ENCODE data around the gene RUNX3.
A peak's percentile ranks its signal among the peaks of the same experiment; 100 is the strongest.
"Not testable (repeated sequence)": the region's sequence is repeated elsewhere in the genome, so short reads cannot be mapped to it uniquely, and the experiment has no call there.

The RUNX3 gene

DNA sequence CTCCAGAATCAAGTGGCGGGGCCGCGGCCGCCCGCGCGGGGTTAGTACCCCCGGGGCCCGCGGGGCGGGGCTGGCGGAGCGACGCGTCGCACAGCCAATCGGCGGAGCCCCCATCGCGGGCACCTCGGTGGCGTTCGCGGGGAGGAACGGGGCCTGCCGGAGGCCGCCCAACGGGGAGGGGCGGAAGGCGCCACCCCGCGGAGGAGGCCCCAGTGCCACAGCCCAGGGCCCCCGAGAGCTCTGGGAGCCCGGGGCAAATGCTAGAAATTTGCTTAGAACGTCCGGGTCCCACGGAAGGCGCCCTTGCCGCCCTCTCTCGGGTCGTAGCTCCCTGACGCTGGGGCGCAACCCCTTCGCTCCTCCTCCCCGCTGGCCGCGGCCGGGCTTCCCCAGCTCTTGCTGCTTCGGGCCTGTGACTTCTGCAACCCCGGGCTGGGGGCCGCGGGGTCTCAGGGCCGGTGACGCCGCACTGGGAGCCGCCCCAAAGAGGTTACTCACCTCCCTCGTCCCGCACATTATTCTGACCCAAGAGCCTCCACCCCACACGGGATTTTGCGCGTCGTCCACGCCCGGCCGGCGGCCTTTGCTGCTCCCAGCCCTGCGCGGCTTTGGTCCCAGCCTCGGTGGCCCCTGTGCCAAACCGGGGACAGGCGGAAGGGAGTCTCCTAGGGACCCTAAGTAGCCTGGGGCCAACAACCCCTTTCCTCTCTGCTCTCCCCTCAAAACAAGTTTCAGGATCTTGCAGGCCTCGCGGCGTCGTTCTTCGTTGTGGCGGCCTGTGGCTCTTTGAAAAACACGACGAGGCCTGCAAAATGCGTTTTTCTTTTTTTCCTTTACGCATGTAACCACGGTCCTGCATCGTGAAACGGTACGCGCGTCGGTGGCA is at the start of gene RUNX3:
Gene RUNX3 (minus strand): TSS at position 17 of the 886 bp plus-strand sequence. CDS start 408 bp downstream, outside the sequence.
- peak; percentile 87 for DNase-seq (ENCODE audit: low read depth, low spot score)

DNA sequence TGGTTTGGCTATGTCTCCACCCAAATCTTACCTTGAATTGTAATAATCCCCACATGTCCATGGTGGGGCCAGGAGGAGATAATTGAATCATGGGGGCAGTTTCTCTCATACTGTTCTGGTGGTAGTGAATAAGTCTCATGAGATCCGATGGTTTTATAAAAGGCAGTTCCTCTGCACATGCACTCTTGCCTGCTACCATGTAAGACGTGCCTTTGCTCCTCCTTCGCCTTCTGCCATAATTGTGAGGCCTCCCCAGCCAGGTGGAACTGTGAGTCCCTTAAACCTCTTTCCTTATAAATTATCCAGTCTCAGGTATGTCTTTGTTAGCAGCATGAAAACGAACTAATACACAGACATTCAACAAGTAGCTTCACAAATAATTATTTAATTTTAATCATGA is 49.2 kb upstream of the RUNX3 start:
- DNase-seq (ENCODE audit: low read depth, low spot score), result not testable (repeated sequence)

DNA sequence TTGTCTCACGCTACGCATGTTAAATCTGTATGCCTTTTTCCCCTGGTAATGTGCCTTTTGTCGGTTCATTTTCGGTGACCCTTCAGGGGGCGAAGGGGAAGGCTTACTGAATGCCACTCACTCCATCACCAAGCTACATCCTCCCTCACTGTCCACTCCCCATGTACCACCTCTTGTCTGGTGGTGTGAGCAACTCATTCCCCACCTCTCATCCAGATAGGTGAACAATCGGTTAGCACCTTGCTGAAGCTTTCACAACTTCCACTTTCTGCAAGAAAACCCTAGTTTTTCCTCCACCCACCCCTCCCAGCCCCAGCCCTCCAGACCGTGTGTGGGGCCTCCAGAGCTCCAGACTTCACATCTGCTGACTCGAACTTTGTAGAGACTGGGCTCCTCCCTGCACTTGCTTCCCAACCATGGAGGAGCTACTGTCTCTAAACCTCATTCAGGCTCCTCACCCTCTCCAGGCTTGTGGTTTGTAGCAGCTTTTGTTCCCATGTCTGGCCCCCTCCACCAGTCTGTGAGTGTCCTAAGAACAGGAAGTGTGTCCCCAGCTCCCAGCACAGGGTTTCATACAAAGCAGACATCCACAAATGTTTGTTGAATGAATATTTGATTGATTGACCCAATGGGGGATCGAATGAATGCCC is 48.4 kb upstream of the RUNX3 start:
- no peak for DNase-seq (ENCODE audit: low read depth, low spot score)

DNA sequence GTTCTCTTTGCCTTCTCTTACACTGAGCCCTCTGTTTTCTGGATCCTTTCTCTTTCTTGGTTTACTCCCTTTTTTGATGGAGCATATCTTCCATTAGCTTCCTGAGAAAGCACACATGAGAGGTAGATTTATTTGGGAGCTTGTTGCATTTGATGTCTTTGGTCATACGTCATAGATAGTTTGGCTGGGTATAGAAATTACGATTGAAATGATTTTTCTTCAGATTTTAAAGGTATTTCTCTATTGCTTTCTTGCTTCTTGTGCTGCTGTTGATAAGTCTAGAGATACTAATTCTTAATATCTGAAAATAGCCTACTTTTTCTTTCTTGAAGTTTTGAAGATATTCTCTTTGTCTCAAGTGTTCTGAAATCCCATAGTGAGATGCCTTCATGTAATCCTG is 45.3 kb upstream of the RUNX3 start:
- no peak for DNase-seq (ENCODE audit: low read depth, low spot score)

DNA sequence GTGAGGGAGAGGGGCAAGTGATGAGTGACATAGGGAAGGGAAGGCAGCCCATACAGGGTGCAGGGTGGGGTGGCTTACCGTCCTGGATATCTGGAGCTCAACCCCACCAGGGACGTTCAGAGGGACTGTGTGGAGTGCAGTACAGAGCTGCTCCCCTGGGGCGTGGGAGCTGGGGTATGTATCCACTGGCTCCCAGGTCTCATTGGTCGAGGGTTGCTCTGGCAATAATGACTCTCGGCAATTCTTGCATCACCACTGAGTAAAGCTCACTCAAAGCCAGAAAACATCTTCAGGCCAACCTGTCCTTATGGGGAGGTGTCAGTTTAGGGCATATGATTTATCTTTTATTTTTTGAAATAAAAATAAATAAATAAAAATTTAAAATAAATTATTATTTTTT is 43.2 kb upstream of the RUNX3 start:
- DNase-seq (ENCODE audit: low read depth, low spot score), result no peak

DNA sequence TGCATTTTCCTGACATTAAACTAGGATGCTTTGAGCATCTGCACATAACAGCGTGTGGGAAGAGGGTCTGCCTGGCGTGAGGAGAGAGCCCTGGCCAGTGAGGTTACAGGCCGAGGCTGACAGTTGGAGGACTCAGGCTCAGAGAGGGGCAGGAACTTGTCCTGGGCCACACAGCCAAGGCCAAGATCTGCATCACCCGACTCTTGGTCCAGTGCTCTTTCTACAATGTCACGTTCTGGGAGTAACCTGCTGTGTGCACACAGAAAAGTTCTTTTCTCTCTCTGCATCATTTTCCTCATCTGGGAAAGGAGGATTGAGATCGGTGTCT is 42.8 kb upstream of the RUNX3 start:
- no peak for DNase-seq (ENCODE audit: low read depth, low spot score)

DNA sequence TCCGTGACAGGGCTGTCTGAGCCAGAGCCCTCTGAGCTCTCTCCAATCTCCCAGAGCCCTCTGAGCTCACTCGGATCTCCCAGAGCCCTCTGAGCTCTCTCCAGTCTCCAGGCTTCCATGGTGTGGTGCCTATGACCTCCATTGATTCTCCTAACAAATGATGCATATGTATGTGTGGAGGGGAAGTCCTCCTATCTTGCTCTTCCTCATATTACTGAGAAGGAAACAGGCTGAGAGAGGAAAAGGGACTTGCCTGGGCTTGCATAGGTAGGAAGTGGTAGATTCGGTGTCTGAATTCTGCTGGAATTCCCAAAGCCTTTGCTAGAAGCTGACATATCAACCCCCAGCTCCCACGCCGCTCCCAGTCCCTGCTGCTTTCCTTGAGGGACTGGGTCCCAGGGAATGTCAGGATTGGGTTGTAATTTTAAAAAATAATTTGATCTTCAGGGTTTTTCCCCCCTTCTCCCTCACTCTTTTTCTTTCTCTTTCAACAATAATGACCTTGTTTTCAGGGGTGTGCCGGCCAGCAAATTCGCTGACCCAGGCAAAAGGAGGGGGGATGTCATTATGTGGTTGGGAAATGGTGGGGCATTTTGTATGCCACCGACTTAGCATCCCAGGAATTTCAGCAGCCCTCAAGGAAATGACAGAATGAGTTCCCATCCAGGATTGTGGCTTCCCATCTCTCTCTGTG is 42.3 kb upstream of the RUNX3 start:
- DNase-seq (ENCODE audit: low read depth, low spot score), result no peak

DNA sequence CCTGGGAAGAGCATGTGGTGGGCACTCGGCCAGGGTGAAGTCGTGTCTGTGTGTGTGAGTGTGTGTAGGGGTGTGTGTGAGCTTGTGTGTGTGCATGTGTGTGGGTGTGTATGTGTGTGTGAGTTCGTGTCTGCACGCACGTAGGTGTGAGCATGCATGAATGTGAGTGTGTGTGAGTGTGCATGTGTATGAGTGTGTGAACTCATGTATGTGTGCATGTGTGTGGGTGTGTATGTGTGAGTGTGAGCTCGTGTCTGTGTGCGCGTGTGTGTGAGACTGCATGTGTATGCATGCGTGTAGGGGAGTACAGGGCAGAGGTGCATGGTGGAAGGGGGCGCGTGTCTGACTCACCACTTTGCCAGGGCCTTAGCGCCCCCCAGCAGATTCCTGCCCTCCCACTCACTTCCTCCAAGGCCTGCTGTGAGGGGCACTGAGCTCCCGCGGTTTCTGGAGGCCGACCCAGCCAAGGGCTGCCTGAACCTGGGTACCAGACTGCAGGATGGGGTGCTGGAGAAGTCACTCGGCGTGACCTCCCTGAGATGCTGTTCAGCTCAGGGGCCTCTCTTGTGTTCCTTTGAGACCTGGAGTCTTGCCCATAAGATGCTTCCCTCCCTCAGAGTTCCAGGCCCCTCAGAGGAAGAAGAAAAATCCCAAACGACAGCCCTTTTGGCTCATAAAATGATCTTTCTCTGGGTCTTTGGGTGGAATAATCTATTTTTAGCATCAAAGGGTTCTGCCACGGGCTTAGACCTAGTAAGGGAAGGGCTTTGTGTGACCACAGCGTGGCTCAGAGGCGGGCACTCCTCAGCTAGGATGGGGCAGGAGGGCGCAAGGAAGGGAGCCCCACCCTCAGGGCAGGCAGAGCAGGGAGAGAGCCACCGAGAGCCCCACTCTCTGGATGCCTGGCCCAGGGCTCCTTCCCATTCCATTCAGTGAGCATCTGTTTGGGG is 41.1 kb upstream of the RUNX3 start:
- no peak for DNase-seq (ENCODE audit: low read depth, low spot score)

DNA sequence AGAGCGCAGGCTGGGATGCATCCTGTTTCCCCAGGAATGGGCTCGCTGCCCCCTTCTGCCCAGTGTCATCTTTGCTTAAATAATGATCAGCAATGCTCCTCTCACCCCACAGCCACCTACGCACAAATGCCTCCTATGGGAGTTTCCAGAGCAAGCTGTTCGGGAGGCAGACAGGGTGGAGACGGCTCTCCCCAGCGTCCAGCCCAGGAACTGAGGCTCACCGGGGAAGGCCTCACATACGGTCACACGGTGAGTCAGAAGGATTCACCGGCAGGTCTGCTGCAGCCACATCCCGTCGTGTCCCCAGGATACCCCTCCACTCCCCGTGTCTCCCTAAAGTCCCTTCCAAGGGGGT is 40.3 kb upstream of the RUNX3 start:
- no peak for DNase-seq (ENCODE audit: low read depth, low spot score)

DNA sequence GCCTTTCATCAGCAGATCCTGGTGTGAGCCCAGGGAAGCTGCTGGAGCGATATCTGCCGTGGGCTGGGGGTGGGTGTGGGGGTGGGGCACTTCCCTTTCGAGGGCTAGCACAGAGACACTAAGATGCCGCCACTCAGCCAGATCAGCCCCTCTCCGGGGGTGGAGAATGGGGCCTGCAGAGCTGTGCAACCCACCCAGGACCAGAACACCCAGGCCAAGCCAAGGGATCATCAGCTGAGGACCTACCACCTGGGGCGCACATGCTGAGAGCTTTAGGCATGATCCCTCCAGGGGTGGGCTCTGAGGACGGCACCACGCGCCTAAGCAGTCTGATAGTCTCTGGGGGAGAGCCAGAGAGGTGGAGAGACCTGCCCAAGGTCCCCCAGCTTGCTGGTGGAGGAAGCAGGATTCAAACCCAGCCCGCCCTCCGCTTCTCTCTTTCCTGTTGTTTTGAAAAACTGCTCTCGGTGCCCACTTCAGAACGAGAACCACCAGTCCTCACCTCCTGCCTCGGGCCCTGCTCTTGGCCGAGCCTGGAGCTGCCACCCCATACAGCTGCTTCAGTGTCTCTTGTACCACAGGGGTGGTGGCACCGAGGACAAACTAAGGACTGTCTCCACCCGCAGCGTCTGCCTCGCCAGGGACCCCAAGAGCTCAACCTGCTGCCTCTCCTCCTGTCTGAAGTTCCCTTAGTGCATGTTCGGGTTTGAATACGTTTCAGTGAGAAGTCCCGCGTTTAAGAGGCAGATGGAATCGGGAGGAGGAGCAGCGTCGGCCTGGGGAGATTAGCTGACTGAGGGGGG is 39.7 kb upstream of the RUNX3 start:
- no peak for DNase-seq (ENCODE audit: low read depth, low spot score)

DNA sequence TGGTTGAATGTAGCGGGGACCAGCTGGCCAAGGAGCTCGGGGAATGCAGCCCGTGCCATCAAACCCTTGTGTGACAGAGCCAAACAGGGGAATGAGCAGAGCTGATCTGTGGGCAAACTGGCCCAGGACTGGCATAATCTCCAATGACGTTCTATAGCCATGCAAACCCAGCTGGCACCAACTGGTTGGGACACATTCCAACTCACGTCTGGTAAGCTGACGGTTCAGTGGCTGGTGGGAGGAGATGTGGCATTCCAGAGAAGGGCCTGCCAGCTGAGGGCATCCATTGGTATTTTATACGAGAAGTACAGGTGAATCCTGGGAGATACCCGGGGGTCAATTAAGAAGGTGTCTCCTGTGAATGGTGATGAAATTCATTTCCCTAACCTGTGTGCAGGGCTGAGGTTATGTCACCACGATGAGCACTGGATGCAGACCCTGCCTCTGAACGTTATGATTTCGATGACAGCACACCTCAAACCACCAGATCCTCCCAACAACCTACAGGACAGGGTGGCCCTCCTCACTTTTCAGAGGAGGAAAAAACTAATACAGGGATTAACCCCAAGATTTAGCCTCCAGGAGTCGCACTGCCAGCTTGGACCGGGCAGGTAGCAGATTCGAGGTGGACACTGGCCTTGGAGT is 39.0 kb upstream of the RUNX3 start:
- no peak for DNase-seq (ENCODE audit: low read depth, low spot score)

DNA sequence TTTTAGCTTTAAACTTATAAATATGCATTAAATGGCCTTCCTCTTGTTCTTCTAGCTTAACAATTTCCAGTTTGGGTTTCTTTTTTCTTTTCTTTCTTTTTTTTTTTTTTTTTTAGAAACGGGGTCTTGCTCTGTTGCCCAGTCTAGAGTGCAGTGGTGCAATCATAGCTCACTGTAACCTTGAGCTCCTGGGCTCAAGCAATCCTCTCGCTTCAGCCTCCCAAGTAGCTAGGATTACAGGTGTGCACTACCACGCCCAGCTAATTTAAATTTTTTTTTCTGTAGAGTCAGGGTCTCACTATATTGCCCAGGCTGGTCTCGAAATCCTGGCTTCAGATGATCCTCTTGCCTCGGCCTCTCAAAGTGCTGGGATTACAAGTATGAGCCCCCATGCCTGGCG is 37.9 kb upstream of the RUNX3 start:
- DNase-seq (ENCODE audit: low read depth, low spot score), result no peak

DNA sequence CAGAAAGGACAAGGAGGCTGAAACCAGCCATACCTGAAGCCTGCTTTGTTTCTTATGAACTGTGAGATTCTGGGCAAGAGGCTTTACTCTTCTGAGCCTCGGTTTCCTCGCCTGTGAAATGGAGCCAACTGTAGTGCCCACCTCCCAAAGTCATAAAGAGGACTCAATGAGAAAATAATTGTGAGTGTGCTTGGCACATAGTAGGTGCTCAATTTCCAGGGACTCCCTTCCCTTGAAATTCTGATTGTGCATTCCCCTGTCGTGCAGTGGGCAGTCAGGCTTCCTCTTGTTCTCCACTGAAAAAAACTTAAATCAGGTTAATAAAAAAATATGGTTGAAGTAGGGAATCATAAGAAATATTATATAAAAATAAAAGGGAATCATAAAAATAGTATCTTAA is 37.5 kb upstream of the RUNX3 start:
- no peak for DNase-seq (ENCODE audit: low read depth, low spot score)

DNA sequence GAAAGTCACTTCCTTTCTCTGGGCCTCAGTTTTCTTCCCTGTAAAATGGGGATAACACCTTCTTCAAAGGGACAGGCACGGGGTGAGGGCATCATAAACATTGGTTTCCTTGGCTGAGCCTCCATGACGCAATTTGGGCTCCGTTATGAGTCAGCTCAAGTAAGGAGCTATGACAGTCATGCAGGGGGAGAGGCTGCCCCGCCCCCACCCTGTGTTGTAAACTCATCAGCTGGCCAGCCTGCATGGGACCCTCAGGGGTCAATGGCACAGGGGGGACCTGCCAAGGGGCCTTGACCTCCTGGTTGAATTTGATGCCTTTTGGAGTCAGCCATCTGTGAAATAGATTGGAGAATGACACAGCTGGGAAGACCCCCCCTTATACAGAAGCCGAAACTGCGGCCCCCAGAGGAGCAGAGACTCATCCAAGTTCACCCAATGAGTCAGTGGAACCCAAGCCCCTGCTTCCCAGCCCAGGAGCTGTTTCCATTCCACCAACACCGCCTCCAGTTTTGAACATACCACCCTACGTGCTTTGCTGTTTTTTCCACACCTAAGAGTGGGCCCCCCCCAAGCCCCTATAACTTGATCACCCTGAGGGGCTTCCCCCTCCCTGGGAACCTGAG is 36.8 kb upstream of the RUNX3 start:
- peak; percentile 41 for DNase-seq (ENCODE audit: low read depth, low spot score)

DNA sequence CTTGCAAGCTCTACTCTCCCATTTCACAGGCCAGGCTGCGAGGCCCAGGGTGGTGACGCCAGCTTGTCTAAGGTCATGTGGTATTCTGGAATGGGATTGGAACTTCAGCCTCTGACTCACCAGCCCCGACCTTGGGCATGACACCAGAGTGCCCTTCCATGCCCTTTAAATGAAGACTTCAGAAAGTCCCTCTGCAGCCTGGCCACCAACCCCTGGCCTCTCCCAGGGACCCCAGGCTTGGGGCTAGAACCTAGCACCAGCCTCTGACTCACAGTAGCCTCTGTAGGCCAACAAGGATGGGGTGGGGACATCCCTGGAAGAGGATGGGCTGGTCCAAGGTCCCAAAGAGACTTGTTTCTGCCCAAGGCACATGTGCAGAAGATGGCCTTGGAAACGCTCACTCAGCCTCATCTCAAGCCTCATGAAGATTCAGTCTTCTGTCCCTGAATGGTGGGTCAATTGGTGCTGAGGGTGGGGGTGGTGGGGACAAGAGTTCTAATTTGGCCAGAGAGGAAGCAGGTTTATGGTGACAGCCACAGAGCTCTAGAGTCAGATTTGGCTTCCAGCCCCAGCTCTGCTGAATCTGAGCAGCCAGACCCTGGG is 36.1 kb upstream of the RUNX3 start:
- DNase-seq (ENCODE audit: low read depth, low spot score), result no peak

DNA sequence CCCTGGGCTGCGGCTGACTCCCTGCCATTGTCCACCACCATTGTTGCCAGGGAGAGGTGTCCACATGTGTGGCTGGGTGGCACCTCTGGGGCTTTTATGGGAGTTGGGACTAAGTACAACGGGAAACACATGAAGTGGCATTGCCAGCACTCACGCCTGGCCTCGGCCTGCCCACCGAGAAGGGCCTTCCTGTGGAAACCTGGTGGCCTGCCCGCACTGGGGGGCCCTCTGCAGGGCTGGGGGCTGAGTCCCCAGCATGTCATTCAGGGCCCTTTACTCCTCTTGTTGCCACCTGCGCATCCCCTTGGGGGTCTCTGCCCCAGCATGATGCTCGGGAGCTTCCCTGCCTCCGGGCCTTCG is 35.5 kb upstream of the RUNX3 start:
- DNase-seq (ENCODE audit: low read depth, low spot score), result no peak

DNA sequence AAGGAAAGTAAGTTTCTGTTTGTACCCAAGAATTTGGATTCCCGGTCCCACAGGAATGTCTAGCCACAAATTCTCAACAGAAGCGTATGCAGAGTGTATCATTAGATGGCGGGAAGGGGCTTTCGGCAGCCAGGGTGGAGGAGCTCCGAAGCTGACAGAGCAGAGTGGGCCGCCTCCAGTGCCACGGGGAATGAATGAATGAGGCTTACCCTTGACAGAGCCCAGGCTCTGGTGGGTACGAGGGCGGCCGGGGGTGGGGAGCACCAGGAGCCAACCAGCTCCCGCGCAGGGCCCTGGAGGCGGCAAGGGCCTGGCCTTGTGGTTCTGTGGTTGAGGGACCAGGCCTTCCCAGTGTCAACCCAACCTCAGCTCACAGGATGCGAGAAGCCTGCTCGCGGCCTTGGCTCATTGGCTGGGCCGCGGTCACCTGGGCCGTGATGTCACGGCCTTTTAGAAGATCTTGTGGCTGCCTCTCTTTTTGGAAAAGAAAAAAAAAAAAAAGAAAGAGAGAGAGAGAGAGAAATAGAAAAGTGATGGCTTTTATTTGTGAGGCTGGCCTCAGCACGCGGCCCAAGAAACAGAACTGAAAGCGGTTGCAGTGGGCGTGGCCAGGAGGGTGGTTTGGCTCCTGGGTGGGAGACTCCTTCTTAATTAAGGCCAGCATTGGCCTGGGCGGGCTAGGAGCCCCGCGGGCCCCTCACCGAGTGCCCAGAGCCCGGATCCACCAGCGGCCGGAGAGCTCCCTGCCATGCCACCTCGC is 34.9 kb upstream of the RUNX3 start:
- peak; percentile 66 for DNase-seq (ENCODE audit: low read depth, low spot score)

DNA sequence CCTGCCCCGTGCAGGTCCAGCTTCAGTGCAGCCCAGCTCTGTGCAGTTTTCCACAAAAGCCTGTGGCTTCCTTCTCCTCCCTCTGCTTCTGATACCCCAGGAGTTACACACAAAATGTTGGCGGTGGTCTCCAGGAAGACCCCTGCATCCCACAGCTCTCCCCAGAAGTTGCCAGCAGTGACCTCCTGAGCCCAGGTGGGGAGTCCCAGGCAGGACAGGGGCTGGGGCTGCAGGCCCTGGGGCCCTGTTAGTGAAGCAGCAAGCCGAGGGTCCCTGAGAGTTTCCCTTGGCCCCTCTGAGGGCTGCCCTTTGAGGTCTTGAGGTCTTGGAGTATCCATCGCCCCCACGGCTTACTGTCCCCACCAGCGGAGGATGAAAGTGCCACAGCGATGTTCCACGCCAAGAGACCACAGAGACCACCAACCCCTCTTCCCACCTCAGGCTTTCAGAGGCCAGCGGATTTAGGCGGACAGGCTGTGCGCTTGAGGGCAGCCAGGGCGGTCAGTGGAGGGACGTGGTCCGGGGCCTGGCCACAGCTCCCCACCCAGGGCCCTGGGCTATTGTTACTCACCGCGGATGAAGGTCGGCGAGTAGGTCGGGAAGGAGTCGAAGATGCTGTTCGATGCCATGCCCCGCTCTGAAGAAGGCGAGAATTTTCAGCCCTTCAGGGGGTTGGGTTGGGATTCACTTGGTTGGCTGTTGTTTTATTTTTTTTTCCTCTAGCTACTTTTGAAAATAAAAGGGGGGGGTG is 34.0 kb upstream of the RUNX3 start:
- DNase-seq (ENCODE audit: low read depth, low spot score), result no peak

Measured in activated CD4-positive, CD25-positive, alpha-beta regulatory T cell treated with anti-CD3 and anti-CD28 coated beads, Interleukin-2, amount 50 U/mL, for 16 hours (primary cell).